HepG2 (cell line): ENCODE measurements around the gene GP1BA. TPM values are rescaled to one million over a fixed set of nuclear protein-coding genes. Genes with fewer than 3 reads are reported as not detected.

Source experiments
- IRF2 ChIP-seq: IDR thresholded peaks from 2 replicates; pipeline ENCODE4 v1.6.1; 2018; ENCODE audit warnings: missing genetic modification reagents, missing compliant biosample characterization
- RAD21 ChIP-seq: fragments of 450-650 bp; formaldehyde crosslinking; IDR thresholded peaks from 2 replicates; pipeline ENCODE4 v1.5.0; 2020; ENCODE audit warnings: mild to moderate bottlenecking
- ZBTB38 ChIP-seq: sonication (generic); formaldehyde crosslinking; IDR thresholded peaks from 2 replicates; pipeline ENCODE4 v1.5.1; 2020; ENCODE audit warnings: mild to moderate bottlenecking, missing genetic modification reagents
- ZBTB7A ChIP-seq: sonication (generic); formaldehyde crosslinking; IDR thresholded peaks from 2 replicates; pipeline ENCODE4 v1.8.0; 2022; ENCODE audit warnings: mild to moderate bottlenecking, missing genetic modification reagents
- ZNF713 ChIP-seq: sonication (generic); formaldehyde crosslinking; IDR thresholded peaks from 2 replicates; pipeline ENCODE4 v1.4.0; 2020; ENCODE audit warnings: mild to moderate bottlenecking, missing genetic modification reagents
- ZNF781 ChIP-seq: sonication (generic); formaldehyde crosslinking; IDR thresholded peaks from 2 replicates; pipeline ENCODE4 v1.5.1; 2020; ENCODE audit warnings: borderline replicate concordance, mild to moderate bottlenecking, missing genetic modification reagents; ENCODE audit errors: not compliant biosample characterization
- polyA plus RNA-seq, 8 experiments: library from polyadenylated mRNA; depleted of rRNA in 3 of 8; stranded (reverse) in 7 of 8; unstranded in 1 of 8; fragments of >200 nt; fragmentation: Illumina TruSeq in 4 of 8; extraction: Trizol in 4 of 8; gene quantifications; 2 replicates each; pipeline versions ENCODE4 v1.2.1 to v1.2.3, GENCODE V29; 2011 to 2016; ENCODE audit warnings: low read depth in 4 of 8, missing spikeins in 1 of 8, mixed read lengths in 1 of 8; ENCODE audit not compliant: insufficient read depth in 1 of 8
- total RNA-seq, 5 experiments: library from RNA; depleted of rRNA; stranded (reverse); fragments of >200 nt; fragmentation: Illumina TruSeq; extraction: Trizol; gene quantifications; 2 replicates each; pipeline ENCODE4 v1.2.3, GENCODE V29; 2016; ENCODE audit warnings: low read depth in 1 of 5
- TF ChIP-seq, protein P1 (sequence below): sonication (generic); formaldehyde crosslinking; IDR thresholded peaks from 2 replicates; pipeline ENCODE4 v1.5.1; 2020; ENCODE audit warnings: missing genetic modification reagents, mild to moderate bottlenecking, borderline replicate concordance
- TF ChIP-seq, protein P2 (sequence below): sonication (generic); formaldehyde crosslinking; IDR thresholded peaks from 2 replicates; pipeline ENCODE4 v1.5.1; 2020; ENCODE audit warnings: missing genetic modification reagents, mild to moderate bottlenecking, borderline replicate concordance
- TF ChIP-seq, protein P3 (sequence below): sonication (generic); formaldehyde crosslinking; IDR thresholded peaks from 2 replicates; pipeline ENCODE4 v1.5.0; 2020; ENCODE audit warnings: missing genetic modification reagents, mild to moderate bottlenecking, borderline replicate concordance

The GP1BA gene
- total and polyA plus RNA-seq, 2 of the 13 experiments (the other 11 are each of a cell fraction or from before 2014, with no cell fraction given) = not detected

DNA sequence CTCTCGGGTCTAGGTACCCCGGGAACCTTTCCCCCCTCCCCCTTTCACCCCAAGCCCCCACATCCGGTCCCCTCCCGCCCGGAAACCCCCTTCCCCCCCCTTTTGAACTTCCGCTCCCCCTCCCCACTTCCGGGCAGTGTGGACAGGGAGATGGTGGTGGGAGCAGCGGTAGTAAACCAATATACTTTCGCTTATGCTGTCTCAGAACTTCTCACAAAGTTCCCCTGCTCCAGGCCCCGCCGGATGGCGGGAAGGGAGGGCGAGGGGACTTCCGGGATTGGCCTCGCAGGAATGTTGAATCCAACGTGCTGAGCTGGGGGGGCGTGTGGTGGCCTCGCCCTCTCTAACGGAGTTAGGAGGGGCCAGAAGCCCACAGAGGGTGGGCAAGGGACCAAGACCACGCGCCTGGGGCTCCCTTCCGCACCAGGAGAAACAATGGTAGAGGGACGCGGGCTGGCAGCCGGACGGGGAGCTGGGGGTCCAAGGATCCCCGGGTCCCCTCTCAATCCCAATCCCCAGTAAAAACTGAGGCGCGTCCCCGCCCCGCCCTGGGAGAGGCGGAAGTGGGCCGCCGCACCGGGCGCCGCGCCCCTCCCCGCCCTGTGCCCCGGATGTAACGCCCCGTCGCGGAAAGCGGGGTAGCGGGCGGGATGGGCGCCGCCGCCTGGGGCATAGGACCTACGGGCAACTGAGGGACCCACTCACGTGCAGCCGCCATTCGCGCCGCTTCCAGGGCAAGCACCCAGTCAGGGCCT is 15.5 kb downstream of the GP1BA start (continued):
- TF ChIP-seq, protein P1, sequence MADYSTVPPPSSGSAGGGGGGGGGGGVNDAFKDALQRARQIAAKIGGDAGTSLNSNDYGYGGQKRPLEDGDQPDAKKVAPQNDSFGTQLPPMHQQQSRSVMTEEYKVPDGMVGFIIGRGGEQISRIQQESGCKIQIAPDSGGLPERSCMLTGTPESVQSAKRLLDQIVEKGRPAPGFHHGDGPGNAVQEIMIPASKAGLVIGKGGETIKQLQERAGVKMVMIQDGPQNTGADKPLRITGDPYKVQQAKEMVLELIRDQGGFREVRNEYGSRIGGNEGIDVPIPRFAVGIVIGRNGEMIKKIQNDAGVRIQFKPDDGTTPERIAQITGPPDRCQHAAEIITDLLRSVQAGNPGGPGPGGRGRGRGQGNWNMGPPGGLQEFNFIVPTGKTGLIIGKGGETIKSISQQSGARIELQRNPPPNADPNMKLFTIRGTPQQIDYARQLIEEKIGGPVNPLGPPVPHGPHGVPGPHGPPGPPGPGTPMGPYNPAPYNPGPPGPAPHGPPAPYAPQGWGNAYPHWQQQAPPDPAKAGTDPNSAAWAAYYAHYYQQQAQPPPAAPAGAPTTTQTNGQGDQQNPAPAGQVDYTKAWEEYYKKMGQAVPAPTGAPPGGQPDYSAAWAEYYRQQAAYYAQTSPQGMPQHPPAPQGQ = no peak
- TF ChIP-seq ZBTB38 (CRISPR knock-in tag) (peak; percentile 54; the same call in 1 of the 2 replicates), ZNF713 (CRISPR knock-in tag) (no peak), ZNF781 (no peak), IRF2 (CRISPR knock-in tag) (0 out of 2 replicates have a peak, but pooled peaks have one; percentile 8), RAD21 (CRISPR knock-in tag) (0 out of 2 replicates have a peak, but pooled peaks have one; percentile 10), ZBTB7A (CRISPR knock-in tag) (peak; percentile 35; the same call in 1 of the 2 replicates)
- TF ChIP-seq, protein P2, sequence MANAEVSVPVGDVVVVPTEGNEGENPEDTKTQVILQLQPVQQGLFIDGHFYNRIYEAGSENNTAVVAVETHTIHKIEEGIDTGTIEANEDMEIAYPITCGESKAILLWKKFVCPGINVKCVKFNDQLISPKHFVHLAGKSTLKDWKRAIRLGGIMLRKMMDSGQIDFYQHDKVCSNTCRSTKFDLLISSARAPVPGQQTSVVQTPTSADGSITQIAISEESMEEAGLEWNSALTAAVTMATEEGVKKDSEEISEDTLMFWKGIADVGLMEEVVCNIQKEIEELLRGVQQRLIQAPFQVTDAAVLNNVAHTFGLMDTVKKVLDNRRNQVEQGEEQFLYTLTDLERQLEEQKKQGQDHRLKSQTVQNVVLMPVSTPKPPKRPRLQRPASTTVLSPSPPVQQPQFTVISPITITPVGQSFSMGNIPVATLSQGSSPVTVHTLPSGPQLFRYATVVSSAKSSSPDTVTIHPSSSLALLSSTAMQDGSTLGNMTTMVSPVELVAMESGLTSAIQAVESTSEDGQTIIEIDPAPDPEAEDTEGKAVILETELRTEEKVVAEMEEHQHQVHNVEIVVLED = peak; percentile 45; the same call in 1 of the 2 replicates
- TF ChIP-seq, protein P3, sequence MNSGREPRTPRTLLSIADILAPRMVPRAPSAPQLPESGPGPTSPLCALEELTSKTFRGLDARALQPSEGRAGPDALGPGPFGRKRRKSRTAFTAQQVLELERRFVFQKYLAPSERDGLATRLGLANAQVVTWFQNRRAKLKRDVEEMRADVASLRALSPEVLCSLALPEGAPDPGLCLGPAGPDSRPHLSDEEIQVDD (CRISPR knock-in tag) = 0 out of 2 replicates have a peak, but pooled peaks have one; percentile 57
